SK-N-MC (cell line): ENCODE results near the gene PDLIM3.

Source experiments
- DNase-seq: peaks from one replicate; pipeline ENCODE4 v3.0.0-alpha.2; 2011; ENCODE audit warnings: low read depth, low spot score
- H3K27ac ChIP-seq: fragments of 200-600 bp; sonication (generic); 2 replicates; pipeline ENCODE4 v1.5.1; 2016; ENCODE audit warnings: mixed run types
- H3K36me3 ChIP-seq: fragments of 200-600 bp; sonication (generic); 2 replicates; pipeline ENCODE4 v1.6.1; 2017; ENCODE audit warnings: antibody characterized with exemption, low read length, mixed read lengths; ENCODE audit not compliant: insufficient read depth
- H3K4me3 ChIP-seq: fragments of 200-600 bp; sonication (generic); 2 replicates; pipeline ENCODE4 v1.5.1; 2016
- H3K9ac ChIP-seq: fragments of 200-600 bp; sonication (generic); 2 replicates; pipeline ENCODE4 v1.8.0; 2017; ENCODE audit warnings: mixed run types, mixed read lengths; ENCODE audit not compliant: insufficient read length
- H3K9me3 ChIP-seq: fragments of 200-600 bp; sonication (generic); 2 replicates; pipeline ENCODE4 v1.6.1; 2017; ENCODE audit warnings: low read depth, mild to moderate bottlenecking, antibody characterized with exemption, low read length, moderate library complexity, mixed read lengths
- EZH2 ChIP-seq: fragments of 200-600 bp; sonication (generic); IDR thresholded peaks from one replicate; pipeline ENCODE4 v1.6.1; 2017; ENCODE audit warnings: antibody characterized with exemption
- FOXP2 ChIP-seq: optimal IDR thresholded peaks from 2 replicates; pipeline ENCODE3; 2011; ENCODE audit warnings: mild to moderate bottlenecking, moderate library complexity; ENCODE audit not compliant: insufficient read depth; ENCODE audit errors: extremely low read length, control extremely low read depth
- POLR2AphosphoS5 ChIP-seq: IDR thresholded peaks from 2 replicates; pipeline ENCODE4 v1.6.1; 2012; ENCODE audit warnings: mild to moderate bottlenecking, low read depth, low read length, borderline replicate concordance

Gene PDLIM3

GRCh38 chr4:185504098-185505047, 30.9 kb downstream of the PDLIM3 start:
- Histone ChIP-seq H3K27ac (no peak overlapping the region), H3K4me3 (no peak overlapping the region), H3K36me3 (no peaks in the 10 kb centered on the region), H3K9ac (no peak overlapping the region), H3K9me3 (no peaks in the 10 kb centered on the region)
- TF ChIP-seq POLR2AphosphoS5: no peak
- no peak for TF ChIP-seq FOXP2
- no peak for TF ChIP-seq EZH2
- no peak for DNase-seq

GRCh38 chr4:185502386-185502785, 32.9 kb downstream of the PDLIM3 start:
- Histone ChIP-seq H3K9ac (no peak overlapping the region), H3K27ac (no peak overlapping the region), H3K36me3 (no peaks in the 10 kb centered on the region), H3K4me3 (no peak overlapping the region), H3K9me3 (no peaks in the 10 kb centered on the region)
- TF ChIP-seq FOXP2 (no peak), EZH2 (no peak), POLR2AphosphoS5 (no peak)
- no peak for DNase-seq

GRCh38 chr4:185500576-185500975, 34.7 kb downstream of the PDLIM3 start:
- H3K9me3 ChIP-seq: no peaks in the 10 kb centered on the region
- no peak for DNase-seq
- H3K36me3 ChIP-seq: no peaks in the 10 kb centered on the region
- no peak overlapping the region for H3K9ac ChIP-seq
- no peak for TF ChIP-seq FOXP2
- no peak for TF ChIP-seq EZH2
- TF ChIP-seq POLR2AphosphoS5: no peak
- no peak overlapping the region for H3K27ac ChIP-seq
- H3K4me3 ChIP-seq: no peak overlapping the region

GRCh38 chr4:185500035-185500434, 35.3 kb downstream of the PDLIM3 start:
- no peak overlapping the region for H3K9ac ChIP-seq
- no peak for DNase-seq
- no peaks in the 10 kb centered on the region for H3K9me3 ChIP-seq
- H3K4me3 ChIP-seq: no peak overlapping the region
- H3K27ac ChIP-seq: no peak overlapping the region
- TF ChIP-seq FOXP2 (no peak), POLR2AphosphoS5 (no peak), EZH2 (no peak)
- H3K36me3 ChIP-seq: no peaks in the 10 kb centered on the region

GRCh38 chr4:185488650-185489049, 46.7 kb downstream of the PDLIM3 start:
- H3K9ac ChIP-seq: no peak overlapping the region
- TF ChIP-seq FOXP2: no peak
- TF ChIP-seq EZH2: no peak
- no peak for TF ChIP-seq POLR2AphosphoS5
- DNase-seq: no peak
- no peak overlapping the region for H3K4me3 ChIP-seq
- no peak overlapping the region for H3K27ac ChIP-seq
- no peaks in the 10 kb centered on the region for H3K36me3 ChIP-seq
- no peaks in the 10 kb centered on the region for H3K9me3 ChIP-seq

GRCh38 chr4:185481401-185481800, 53.9 kb downstream of the PDLIM3 start:
- Histone ChIP-seq H3K36me3 (no peaks in the 10 kb centered on the region), H3K9ac (no peak overlapping the region), H3K9me3 (no peaks in the 10 kb centered on the region), H3K4me3 (no peak overlapping the region), H3K27ac (no peak overlapping the region)
- TF ChIP-seq POLR2AphosphoS5: no peak
- TF ChIP-seq EZH2: no peak
- no peak for TF ChIP-seq FOXP2
- DNase-seq: no peak

- no peaks in the 10 kb centered on the region for H3K9me3 ChIP-seq
- no peak for DNase-seq
- H3K9ac ChIP-seq: no peak overlapping the region
- H3K4me3 ChIP-seq: no peak overlapping the region
- TF ChIP-seq FOXP2 (no peak), EZH2 (no peak), POLR2AphosphoS5 (no peak)
- no peaks in the 10 kb centered on the region for H3K36me3 ChIP-seq
- H3K27ac ChIP-seq: no peak overlapping the region
Measured at GRCh38 chr4:185480016-185480732, 55.1 kb downstream of the PDLIM3 start.

- DNase-seq: no peak
- Histone ChIP-seq H3K27ac (no peak overlapping the region), H3K9me3 (no peaks in the 10 kb centered on the region), H3K9ac (no peak overlapping the region), H3K36me3 (no peaks in the 10 kb centered on the region), H3K4me3 (no peak overlapping the region)
- TF ChIP-seq FOXP2: no peak
Measured at GRCh38 chr4:185479507-185479971, 55.8 kb downstream of the PDLIM3 start.

GRCh38 chr4:185473247-185473646, 62.1 kb downstream of the PDLIM3 start:
- no peak for DNase-seq
- H3K9me3 ChIP-seq: no peaks in the 10 kb centered on the region
- H3K4me3 ChIP-seq: no peak overlapping the region
- no peak overlapping the region for H3K9ac ChIP-seq
- H3K36me3 ChIP-seq: no peaks in the 10 kb centered on the region
- no peak for TF ChIP-seq POLR2AphosphoS5
- no peak for TF ChIP-seq FOXP2
- TF ChIP-seq EZH2: no peak
- H3K27ac ChIP-seq: no peak overlapping the region
